Left lung (tissue), 10 donors: ENCODE data around the gene FSTL5. TPM values are rescaled to one million over a fixed set of nuclear protein-coding genes. Genes with fewer than 3 reads are reported as not detected.
"Not testable (repeated sequence)": the region's sequence is repeated elsewhere in the genome, so short reads cannot be mapped to it uniquely, and the experiment has no call there.

Source experiments
- ATAC-seq: fragments of 200-7000 bp; cut with Tn5 transposase; one replicate; pipeline ENCODE4 v1.9.1; 2020; ENCODE audit warnings: moderate library complexity
- DNase-seq, 4 donors: peaks; one replicate each; pipeline ENCODE4 v3.0.0-alpha.2; 2013 to 2020
- H3K27ac ChIP-seq, 2 donors: fragments of 200-600 bp; sonication (generic) in 1 of 2; one replicate each; pipeline versions ENCODE4 v1.5.0 to v1.8.0; 2020 to 2021
- H3K27me3 ChIP-seq, 2 donors: fragments of 200-600 bp; sonication (generic) in 1 of 2; one replicate each; pipeline versions ENCODE4 v1.5.0 to v1.8.0; 2020 to 2021
- H3K36me3 ChIP-seq, 2 donors: fragments of 200-600 bp; sonication (generic) in 1 of 2; one replicate each; pipeline versions ENCODE4 v1.5.0 to v1.8.0; 2020 to 2021
- H3K4me1 ChIP-seq, 2 donors: fragments of 200-600 bp; one replicate each; pipeline ENCODE4 v1.8.0; 2021
- H3K4me3 ChIP-seq, 2 donors: fragments of 200-600 bp; sonication (generic) in 1 of 2; one replicate each; pipeline versions ENCODE4 v1.5.0 to v1.8.0; 2020 to 2021; ENCODE audit warnings: mild to moderate bottlenecking in 1 of 2
- H3K9me3 ChIP-seq, 2 donors: fragments of 200-600 bp; sonication (generic) in 1 of 2; one replicate each; pipeline versions ENCODE4 v1.5.0 to v1.8.0; 2020 to 2021
- CTCF ChIP-seq, 2 donors: fragments of 200-600 bp; sonication (generic) in 1 of 2; IDR thresholded peaks; one replicate each; pipeline versions ENCODE4 v1.5.0 to v1.8.0; 2021; ENCODE audit warnings: antibody characterized with exemption in 2 of 2
- intact Hi-C, 2 donors: fragments of 100-400 bp; cut with DNase I; formaldehyde crosslinking; loops; one replicate each; pipeline versions ENCODE4 v1.11.2 to v1.14.2; 2022
- polyA plus RNA-seq, 6 donors: library from polyadenylated mRNA; unstranded; fragments of 120-200 nt; gene quantifications; one replicate each; pipeline ENCODE4 v1.2.1, GENCODE V29; 2013; ENCODE audit not compliant: insufficient read length in 6 of 6
- total RNA-seq, 2 donors: library from RNA; stranded (reverse); fragmentation: NEBNext Ultra II Directional; extraction: Animal tissue kit (Norgen Biotek cat#: 25700); gene quantifications; one replicate each; pipeline ENCODE4 v1.2.1, GENCODE V29; 2021
- donor health status: DM: no; HTN: yes; CAD: no.
- donor health status: DM: no; HTN: no; CAD: no.

Gene FSTL5
- total and polyA plus RNA-seq, 8 donors: 0.14 to 0.60 (median 0.31) TPM; not detected in 2

DNA sequence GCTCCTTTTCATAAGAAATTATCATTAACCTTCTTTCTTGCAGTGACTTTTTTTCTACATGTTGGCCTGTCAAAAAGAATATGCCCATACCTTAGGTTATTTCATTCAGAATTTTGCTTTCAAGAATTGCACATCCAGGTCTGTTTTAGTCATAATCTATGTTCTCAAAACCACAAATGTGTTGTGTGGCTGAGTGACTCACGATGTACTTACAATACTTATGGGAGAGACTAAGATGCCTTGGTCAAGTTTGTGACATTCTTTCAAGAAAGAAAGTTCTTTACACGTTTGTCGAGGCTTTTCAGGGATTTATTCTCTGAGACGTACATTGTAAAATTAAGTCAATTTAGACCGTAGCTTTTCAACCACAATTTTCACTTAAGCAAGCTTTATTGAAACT, 396.7 kb downstream of the FSTL5 start:
- no peak overlapping the region for H3K4me3 ChIP-seq
- no peaks in the 10 kb centered on the region for H3K4me1 ChIP-seq
- DNase-seq: no peak
- H3K27ac ChIP-seq: no peak overlapping the region
- intact Hi-C loops: no loop called here
- no peak for ATAC-seq
- TF ChIP-seq CTCF (IDR thresholded peaks at IDR 0.05): no peak
- H3K36me3 ChIP-seq: no peaks in the 10 kb centered on the region
- no peaks in the 10 kb centered on the region for H3K27me3 ChIP-seq
- no peaks in the 10 kb centered on the region for H3K9me3 ChIP-seq

GRCh38 chr4:161762796-161763195, 401.0 kb downstream of the FSTL5 start:
- Histone ChIP-seq H3K9me3 (no peaks in the 10 kb centered on the region), H3K4me1 (no peaks in the 10 kb centered on the region), H3K27ac (no peak overlapping the region), H3K4me3 (no peak overlapping the region), H3K36me3 (no peaks in the 10 kb centered on the region), H3K27me3 (no peaks in the 10 kb centered on the region)
- ATAC-seq: no peak
- intact Hi-C loops: no loop called here
- no peak for TF ChIP-seq CTCF (IDR thresholded peaks at IDR 0.05)
- no peak for DNase-seq

DNA sequence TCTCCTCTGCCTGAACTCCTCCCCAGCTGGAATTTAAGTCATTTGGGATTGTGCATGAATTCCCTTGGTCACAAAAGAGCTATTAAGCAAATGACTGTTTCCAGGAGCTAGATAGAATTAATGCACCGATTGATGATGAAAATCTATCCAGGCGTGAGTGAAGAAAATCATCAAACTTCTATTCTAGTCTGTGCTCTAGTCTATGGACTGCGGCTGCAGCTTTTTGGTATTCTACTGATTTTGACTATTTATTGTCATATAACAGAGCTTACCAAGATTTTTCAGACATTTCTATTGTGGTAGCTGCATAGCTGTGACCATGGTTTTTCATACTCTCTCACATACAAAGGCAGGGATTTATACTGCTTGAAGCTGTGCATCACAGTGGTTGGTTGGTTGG, 403.8 kb downstream of the FSTL5 start:
- DNase-seq (no peak), ATAC-seq (no peak)
- no peak for TF ChIP-seq CTCF (IDR thresholded peaks at IDR 0.05)
- intact Hi-C loops: no loop called here
- H3K9me3 ChIP-seq: no peaks in the 10 kb centered on the region
- H3K36me3 ChIP-seq: no peaks in the 10 kb centered on the region
- no peaks in the 10 kb centered on the region for H3K4me1 ChIP-seq
- no peak overlapping the region for H3K4me3 ChIP-seq
- H3K27me3 ChIP-seq: no peaks in the 10 kb centered on the region
- H3K27ac ChIP-seq: no peak overlapping the region

DNA sequence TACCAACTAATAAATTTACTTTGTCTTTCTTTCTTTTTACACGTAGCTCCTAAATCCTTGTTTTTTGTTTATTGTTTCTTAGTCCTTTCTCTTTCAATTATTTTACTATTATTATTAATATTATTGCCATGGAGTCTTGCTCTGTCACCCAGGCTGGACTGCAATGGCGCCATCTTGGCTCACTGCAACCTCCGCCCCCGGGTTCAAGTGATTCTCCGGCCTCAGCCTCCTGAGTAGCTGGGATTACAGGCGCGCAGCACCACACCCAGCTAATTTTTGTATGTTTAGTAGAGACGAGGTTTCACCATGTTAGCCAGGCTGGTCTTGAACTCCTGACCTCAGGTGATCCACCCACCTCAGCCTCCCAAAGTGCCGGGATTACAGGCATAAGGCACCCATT, 405.4 kb downstream of the FSTL5 start:
- DNase-seq, H3K4me3 ChIP-seq, ATAC-seq, H3K36me3 ChIP-seq, H3K27me3 ChIP-seq, intact Hi-C loops, H3K4me1 ChIP-seq, H3K9me3 ChIP-seq, H3K27ac ChIP-seq: not testable (repeated sequence)

DNA sequence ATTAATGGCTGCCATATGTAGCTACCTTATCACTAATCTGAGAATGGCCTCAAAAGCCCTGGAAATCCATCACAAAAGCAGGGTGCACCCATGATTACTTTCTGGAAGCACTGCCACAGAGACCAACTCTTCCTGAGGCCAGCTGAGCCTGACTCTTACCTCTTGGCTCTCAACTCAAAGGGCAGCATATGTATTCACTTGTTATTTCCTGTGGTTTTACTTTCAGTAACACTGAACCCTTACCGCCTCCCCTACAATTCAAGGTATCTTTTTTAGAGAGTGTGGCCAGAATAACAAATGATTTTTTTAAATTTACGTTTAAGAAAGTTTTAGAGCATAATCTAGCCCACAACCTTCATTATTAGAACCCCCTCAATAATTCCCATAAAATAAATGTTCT, 434.9 kb downstream of the FSTL5 start:
- no peak for TF ChIP-seq CTCF (IDR thresholded peaks at IDR 0.05)
- Histone ChIP-seq H3K4me1 (no peaks in the 10 kb centered on the region), H3K36me3 (no peaks in the 10 kb centered on the region), H3K4me3 (no peak overlapping the region), H3K27me3 (no peaks in the 10 kb centered on the region), H3K27ac (no peak overlapping the region), H3K9me3 (no peaks in the 10 kb centered on the region)
- intact Hi-C loops: no loop called here
- DNase-seq (no peak), ATAC-seq (no peak)

DNA sequence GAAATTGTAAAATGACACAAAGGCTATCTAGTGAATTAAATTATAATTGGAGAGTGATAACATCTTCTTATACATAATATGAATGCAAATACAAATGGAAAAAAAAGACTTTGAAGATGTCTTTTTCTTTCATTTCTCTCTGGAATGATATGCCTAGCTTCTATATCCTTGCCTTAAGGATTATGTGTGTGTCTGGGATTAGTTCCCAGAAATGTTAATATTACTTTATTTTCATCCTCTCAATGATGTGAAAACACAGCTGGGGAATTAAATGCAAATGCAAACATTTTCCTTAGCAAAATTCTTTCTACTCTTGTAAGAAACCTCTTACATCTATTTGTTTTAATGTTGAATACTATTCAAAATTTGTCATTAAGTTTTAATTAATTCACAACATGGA, 441.9 kb downstream of the FSTL5 start:
- Histone ChIP-seq H3K4me1 (no peaks in the 10 kb centered on the region), H3K4me3 (no peak overlapping the region), H3K36me3 (no peaks in the 10 kb centered on the region), H3K27ac (no peak overlapping the region), H3K27me3 (no peaks in the 10 kb centered on the region), H3K9me3 (no peaks in the 10 kb centered on the region)
- ATAC-seq (no peak), DNase-seq (peak in 2 of 4 donors; percentile 35 to 45)
- TF ChIP-seq CTCF (IDR thresholded peaks at IDR 0.05): no peak
- intact Hi-C loops: no loop called here
